Natural killer cell (primary cell): ENCODE measurements around the gene NETO2. TPM values are rescaled to one million over a fixed set of nuclear protein-coding genes. Genes with fewer than 3 reads are reported as not detected.

Experiments
- ATAC-seq, 3 donors: fragments of 150-1000 bp in 2 of 3; fragments of 200-7000 bp in 1 of 3; cut with Tn5 transposase; 1 replicate in 1 of 3; 2 replicates in 2 of 3; pipeline ENCODE4 v1.10.0; 2021; ENCODE audit warnings: mild to moderate bottlenecking in 2 of 3, moderate library complexity in 2 of 3
- DNase-seq, 2 donors: peaks; one replicate each; pipeline versions ENCODE4 v3.0.0 to v3.0.0-alpha.2; 2013 to 2021; ENCODE audit warnings: mixed read lengths in 1 of 2
- H3K27ac ChIP-seq: one replicate; pipeline ENCODE4 v1.5.1; 2013; ENCODE audit warnings: mild to moderate bottlenecking, low read length
- H3K27me3 ChIP-seq: one replicate; pipeline ENCODE4 v1.6.1; 2013; ENCODE audit warnings: low read length; ENCODE audit not compliant: control insufficient read depth, insufficient read depth
- H3K36me3 ChIP-seq: one replicate; pipeline ENCODE4 v1.6.1; 2013; ENCODE audit warnings: low read length; ENCODE audit not compliant: control insufficient read depth, insufficient read depth
- H3K4me1 ChIP-seq: one replicate; pipeline ENCODE4 v1.6.1; 2013; ENCODE audit warnings: low read length; ENCODE audit not compliant: control insufficient read depth, insufficient read depth
- H3K4me3 ChIP-seq: one replicate; pipeline ENCODE4 v1.5.1; 2013; ENCODE audit warnings: low read length
- H3K9me3 ChIP-seq: one replicate; pipeline ENCODE4 v1.6.1; 2013; ENCODE audit warnings: low read length; ENCODE audit not compliant: control insufficient read depth, insufficient read depth
- H3K27ac Mint-ChIP-seq, 2 donors: one replicate each; pipeline ENCODE4 v1.8.0; 2022; ENCODE audit warnings: mild to moderate bottlenecking in 2 of 2, mixed read lengths in 2 of 2, moderate library complexity in 1 of 2
- H3K27me3 Mint-ChIP-seq, 2 donors: one replicate each; pipeline ENCODE4 v1.8.0; 2022; ENCODE audit warnings: low read depth in 2 of 2, mixed read lengths in 2 of 2
- H3K36me3 Mint-ChIP-seq: one replicate; pipeline ENCODE4 v1.8.0; 2022; ENCODE audit warnings: mixed read lengths
- H3K4me1 Mint-ChIP-seq, 2 donors: one replicate each; pipeline ENCODE4 v1.8.0; 2022; ENCODE audit warnings: mixed read lengths in 2 of 2
- H3K4me3 Mint-ChIP-seq: one replicate; pipeline ENCODE4 v1.8.0; 2022; ENCODE audit warnings: mild to moderate bottlenecking, moderate library complexity, mixed read lengths
- H3K9me3 Mint-ChIP-seq, 2 donors: one replicate each; pipeline ENCODE4 v1.8.0; 2022; ENCODE audit warnings: mixed read lengths in 2 of 2
- WGBS: methylation state at CpG from one replicate; pipeline ENCODE4 v1.1.7; 2013; ENCODE audit warnings: missing lambda C conversion rate; ENCODE audit not compliant: insufficient coverage; 5-methylcytosine and 5-hydroxymethylcytosine counted together
- intact Hi-C: fragments of 100-400 bp; cut with micrococcal nuclease; formaldehyde crosslinking; loops from one replicate; pipeline ENCODE4 v1.14.2; 2022
- total RNA-seq, 4 donors: library from RNA; stranded (reverse); fragments of 120-200 nt in 1 of 4; gene quantifications; one replicate each; pipeline versions ENCODE4 v1.2.3 to v1.2.4, GENCODE V29; 2013 to 2022
- TF ChIP-seq, protein P1 (sequence below): fragments of 200-600 bp; IDR thresholded peaks from one replicate; pipeline ENCODE4 v1.8.0; 2022; ENCODE audit warnings: antibody characterized with exemption

The NETO2 gene
- total RNA-seq, 3 donors from 2014 or later (not counting 1 experiment from before 2014, with no cell fraction given): 0.40 to 0.48 TPM; not detected in 1

DNA sequence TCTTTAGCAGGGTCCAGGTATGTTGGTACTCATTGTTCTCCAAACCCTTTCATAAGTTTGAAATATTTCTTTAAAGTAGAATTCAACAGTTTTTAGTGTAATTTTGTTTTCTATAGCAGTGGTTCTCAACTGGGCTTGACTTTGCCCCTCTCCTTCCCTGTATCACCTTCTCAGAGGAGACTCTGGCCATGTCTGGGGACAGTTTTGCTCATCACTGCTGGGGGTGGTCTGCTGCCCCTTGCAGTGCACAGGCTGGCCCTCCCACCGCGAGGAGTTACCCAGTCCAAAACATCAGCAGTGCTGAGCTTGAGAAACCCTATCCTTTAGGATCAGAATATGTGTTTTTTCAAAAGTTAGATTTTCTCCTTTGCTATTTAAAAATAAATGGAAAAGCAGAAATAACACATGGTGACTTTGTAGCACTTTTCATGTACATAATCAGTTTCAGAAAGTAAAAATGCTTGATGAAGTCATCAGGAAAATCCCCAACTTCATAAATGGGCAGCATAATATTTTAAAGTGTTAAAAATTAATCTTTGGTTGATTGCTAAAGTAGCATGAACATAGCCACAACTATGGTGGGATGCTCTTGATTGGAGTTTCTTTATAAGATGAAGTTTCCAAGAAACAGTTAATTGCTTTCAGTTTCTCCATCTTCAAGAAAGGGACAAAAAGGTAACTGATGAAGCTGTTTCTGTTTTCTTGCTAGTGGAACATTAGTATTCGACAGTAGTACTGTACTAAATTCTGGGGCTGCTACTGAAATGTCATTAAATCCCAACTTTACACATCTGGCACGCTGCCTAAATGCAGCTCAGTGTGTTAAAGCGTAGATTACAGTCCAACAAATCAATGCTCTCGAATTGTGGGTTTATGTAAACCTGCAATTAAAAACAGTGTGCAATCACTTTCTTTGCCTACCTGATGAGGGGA lies 70.3 kb downstream of the NETO2 start:
- Histone ChIP-seq H3K9me3 (no peaks in the 10 kb centered on the region), H3K36me3 (no peaks in the 10 kb centered on the region), H3K27me3 (no peaks in the 10 kb centered on the region), H3K4me3 (no peak overlapping the region), H3K27ac (no peak overlapping the region), H3K4me1 (no peaks in the 10 kb centered on the region)
- no peak overlapping the region for H3K27ac Mint-ChIP-seq
- intact Hi-C loops: no loop called here
- no peaks in the 10 kb centered on the region for H3K4me1 Mint-ChIP-seq
- WGBS: 84% methylated on average over 6 of the region's 6 CpGs
- DNase-seq (no peak), ATAC-seq (no peak)
- TF ChIP-seq, protein P1, sequence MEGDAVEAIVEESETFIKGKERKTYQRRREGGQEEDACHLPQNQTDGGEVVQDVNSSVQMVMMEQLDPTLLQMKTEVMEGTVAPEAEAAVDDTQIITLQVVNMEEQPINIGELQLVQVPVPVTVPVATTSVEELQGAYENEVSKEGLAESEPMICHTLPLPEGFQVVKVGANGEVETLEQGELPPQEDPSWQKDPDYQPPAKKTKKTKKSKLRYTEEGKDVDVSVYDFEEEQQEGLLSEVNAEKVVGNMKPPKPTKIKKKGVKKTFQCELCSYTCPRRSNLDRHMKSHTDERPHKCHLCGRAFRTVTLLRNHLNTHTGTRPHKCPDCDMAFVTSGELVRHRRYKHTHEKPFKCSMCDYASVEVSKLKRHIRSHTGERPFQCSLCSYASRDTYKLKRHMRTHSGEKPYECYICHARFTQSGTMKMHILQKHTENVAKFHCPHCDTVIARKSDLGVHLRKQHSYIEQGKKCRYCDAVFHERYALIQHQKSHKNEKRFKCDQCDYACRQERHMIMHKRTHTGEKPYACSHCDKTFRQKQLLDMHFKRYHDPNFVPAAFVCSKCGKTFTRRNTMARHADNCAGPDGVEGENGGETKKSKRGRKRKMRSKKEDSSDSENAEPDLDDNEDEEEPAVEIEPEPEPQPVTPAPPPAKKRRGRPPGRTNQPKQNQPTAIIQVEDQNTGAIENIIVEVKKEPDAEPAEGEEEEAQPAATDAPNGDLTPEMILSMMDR: no peak
- H3K4me3 Mint-ChIP-seq: no peak overlapping the region
- H3K27me3 Mint-ChIP-seq: peaks cover 12 to 23% of the 10 kb centered on the region in 2 donors
- no peaks in the 10 kb centered on the region for H3K36me3 Mint-ChIP-seq
- H3K9me3 Mint-ChIP-seq: no peaks in the 10 kb centered on the region

DNA sequence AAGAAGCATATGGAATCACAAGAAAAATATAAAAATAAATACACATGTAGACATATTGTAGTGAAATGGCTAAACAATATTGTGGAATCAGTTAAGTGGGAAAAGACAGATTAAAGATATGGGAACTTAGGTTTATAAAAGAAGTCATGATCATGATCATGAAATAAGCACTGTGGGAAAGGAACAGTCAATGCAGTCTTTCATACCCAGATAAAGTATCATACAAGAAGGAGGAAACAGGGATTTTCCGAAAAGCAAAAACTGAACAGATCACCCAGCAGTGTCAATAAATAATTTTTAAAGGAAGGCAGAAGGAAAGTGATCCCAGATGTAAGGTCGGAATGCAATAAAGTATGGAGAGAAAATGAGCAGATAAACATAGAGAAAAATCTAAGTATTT lies 71.6 kb downstream of the NETO2 start:
- no peaks in the 10 kb centered on the region for H3K4me1 ChIP-seq
- no peaks in the 10 kb centered on the region for H3K9me3 Mint-ChIP-seq
- no peaks in the 10 kb centered on the region for H3K36me3 ChIP-seq
- no peak overlapping the region for H3K4me3 Mint-ChIP-seq
- H3K27ac ChIP-seq: no peak overlapping the region
- no peaks in the 10 kb centered on the region for H3K9me3 ChIP-seq
- no peak overlapping the region for H3K27ac Mint-ChIP-seq
- no peaks in the 10 kb centered on the region for H3K4me1 Mint-ChIP-seq
- no peak for DNase-seq
- no peak overlapping the region for H3K4me3 ChIP-seq
- intact Hi-C loops: no loop called here
- H3K27me3 ChIP-seq: no peaks in the 10 kb centered on the region
- peaks cover 10 to 23% of the 10 kb centered on the region in 2 donors for H3K27me3 Mint-ChIP-seq
- H3K36me3 Mint-ChIP-seq: no peaks in the 10 kb centered on the region
- TF ChIP-seq, protein P1: no peak
- no peak for ATAC-seq
- WGBS: no CpG with 5 or more reads among the region's 2 CpGs

DNA sequence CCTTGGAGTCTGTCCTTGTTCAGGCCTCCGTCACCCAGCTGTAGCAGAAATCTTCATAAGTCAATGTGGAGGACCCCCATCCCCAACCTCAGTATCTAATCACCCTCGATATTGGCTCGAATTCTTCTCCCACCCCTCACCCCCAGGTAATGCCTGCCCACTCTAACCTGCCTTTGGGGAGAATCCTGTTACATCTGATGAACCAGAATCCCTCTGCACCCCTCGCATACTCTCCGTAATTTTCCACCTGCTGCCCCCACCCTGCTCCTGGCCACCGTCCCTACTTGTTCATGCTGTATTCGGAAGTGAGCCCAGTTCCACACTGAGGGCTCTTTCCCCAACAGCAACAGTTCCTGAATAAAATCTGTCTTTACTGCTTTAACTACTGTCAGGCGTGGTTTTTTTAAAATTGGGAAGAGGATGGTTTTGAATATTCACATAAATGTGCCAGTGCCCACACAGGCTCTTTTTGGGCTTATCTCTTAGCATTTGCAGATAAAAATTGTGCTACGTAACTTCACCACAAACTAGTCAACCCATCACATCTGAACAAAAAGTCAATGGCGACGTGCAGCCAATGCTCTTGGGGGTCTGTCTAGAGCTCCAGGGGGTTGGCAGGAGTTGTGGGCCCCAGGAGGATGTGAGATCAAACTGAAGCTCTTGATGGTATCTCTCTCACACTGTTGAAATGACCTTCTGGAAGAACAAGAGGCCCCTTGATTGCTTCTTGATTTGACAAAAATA lies 73.7 kb downstream of the NETO2 start:
- Histone ChIP-seq H3K36me3 (no peaks in the 10 kb centered on the region), H3K4me3 (no peak overlapping the region), H3K27ac (no peak overlapping the region), H3K27me3 (no peaks in the 10 kb centered on the region), H3K4me1 (no peaks in the 10 kb centered on the region), H3K9me3 (no peaks in the 10 kb centered on the region)
- 91% methylated on average over 11 of the region's 11 CpGs for WGBS
- intact Hi-C loops: no loop called here
- Mint-ChIP-seq H3K27ac (no peak overlapping the region), H3K9me3 (no peaks in the 10 kb centered on the region), H3K4me1 (no peaks in the 10 kb centered on the region), H3K27me3 (peaks cover 9 to 23% of the 10 kb centered on the region in 2 donors), H3K4me3 (no peak overlapping the region), H3K36me3 (no peaks in the 10 kb centered on the region)
- ATAC-seq (no peak), DNase-seq (no peak)
- TF ChIP-seq, protein P1: no peak
